Kidney (tissue), 14 donors: ENCODE results near the gene FAM174A. TPM values are rescaled to one million over a fixed set of nuclear protein-coding genes. Genes with fewer than 3 reads are reported as not detected.

Experiments
- DNase-seq, 5 donors: peaks; one replicate each; pipeline ENCODE4 v3.0.0-alpha.2; 2013 to 2020
- FAIRE-seq: peaks from 2 replicates; lab custom pipeline; 2012; peaks lifted over from hg19 to GRCh38; lab: Jason Lieb, UNC
- H3K27ac ChIP-seq, 2 donors: one replicate each; pipeline ENCODE4 v1.7.0; 2013; ENCODE audit warnings: low read depth in 2 of 2, low read length in 2 of 2, inconsistent platforms in 1 of 2
- H3K27me3 ChIP-seq: one replicate; pipeline ENCODE4 v1.7.1; 2013; ENCODE audit warnings: low read length, inconsistent platforms; ENCODE audit not compliant: control insufficient read depth, insufficient read depth
- H3K36me3 ChIP-seq, 3 donors: one replicate each; pipeline versions ENCODE4 v1.7.0 to v1.7.1; 2013; ENCODE audit warnings: low read length in 3 of 3, control low read depth in 1 of 3, inconsistent platforms in 1 of 3; ENCODE audit not compliant: insufficient read depth in 3 of 3, control insufficient read depth in 2 of 3
- H3K4me1 ChIP-seq, 3 donors: one replicate each; pipeline versions ENCODE4 v1.7.0 to v1.7.1; 2013; ENCODE audit warnings: low read length in 3 of 3, inconsistent platforms in 1 of 3, low read depth in 1 of 3; ENCODE audit not compliant: control insufficient read depth in 2 of 3, insufficient read depth in 2 of 3
- H3K4me3 ChIP-seq, 3 donors: one replicate each; pipeline versions ENCODE4 v1.7.0 to v1.8.1; 2013; ENCODE audit warnings: low read length in 3 of 3, control low read depth in 1 of 3, inconsistent platforms in 1 of 3
- H3K9ac ChIP-seq, 3 donors: one replicate each; pipeline versions ENCODE4 v1.7.0 to v1.7.1; 2013; ENCODE audit warnings: low read length in 3 of 3, control low read depth in 1 of 3, inconsistent platforms in 1 of 3
- H3K9me3 ChIP-seq, 3 donors: one replicate each; pipeline versions ENCODE4 v1.7.0 to v1.7.1; 2013; ENCODE audit warnings: low read length in 3 of 3, control low read depth in 1 of 3, inconsistent platforms in 1 of 3; ENCODE audit not compliant: control insufficient read depth in 2 of 3, insufficient read depth in 1 of 3
- CTCF ChIP-seq: IDR thresholded peaks from 3 replicates; pipeline ENCODE4 v1.5.1; 2012; ENCODE audit warnings: mild to moderate bottlenecking, moderate library complexity, borderline replicate concordance; ENCODE audit not compliant: insufficient read depth; ENCODE audit errors: extremely low read depth
- intact Hi-C: fragments of 100-400 bp; cut with DNase I; formaldehyde crosslinking; loops from one replicate; pipeline ENCODE4 v1.11.1; 2022
- polyA plus RNA-seq: library from polyadenylated mRNA; stranded (reverse); fragments of 350-450 nt; fragmentation: Illumina TruSeq; extraction: RNeasy Lipid Tissue Mini Kit (QIAGEN cat#74804); gene quantifications from one replicate; pipeline ENCODE4 v1.2.3, GENCODE V29; 2014; ENCODE audit warnings: low read depth, low replicate concordance; ENCODE audit not compliant: insufficient read depth
- total RNA-seq: library from RNA; stranded (reverse); fragmentation: NEBNext Ultra II Directional; extraction: Animal tissue kit (Norgen Biotek cat#: 25700); gene quantifications from one replicate; pipeline ENCODE4 v1.2.1, GENCODE V29; 2021
- donor health status: control.
- donor health status: control.
- donor health status: control.
- donor health status: control.
- donor health status: control.
- donor health status: DM: yes; HTN: yes; CAD: no.
- donor health status: Normal renal cell carcinoma (clear cell type).

FAM174A gene
- total and polyA plus RNA-seq, 2 donors from 2014 or later, result 21.1 to 29.5 TPM

DNA sequence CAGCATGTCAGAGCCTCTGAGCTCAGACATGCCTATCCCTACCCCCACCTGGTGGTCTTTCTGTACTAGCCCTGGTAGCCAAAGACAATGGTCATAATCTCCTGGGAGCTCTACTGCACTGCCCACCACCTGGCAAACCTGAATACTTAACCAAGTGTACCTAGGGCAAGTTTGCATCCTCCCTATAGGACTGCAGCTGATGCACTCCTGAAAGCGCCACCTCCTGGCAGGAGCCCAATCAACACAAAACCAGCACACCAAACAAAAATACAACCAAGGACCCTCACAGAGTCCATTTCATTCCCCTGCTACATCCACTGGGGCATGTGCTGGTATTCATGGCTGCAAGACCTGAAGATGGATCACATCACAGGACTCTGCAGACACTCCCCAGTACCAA, 14.8 kb upstream of the FAM174A start:
- no peak for TF ChIP-seq CTCF
- Histone ChIP-seq H3K27ac (no peak overlapping the region), H3K9ac (no peak overlapping the region), H3K9me3 (peaks cover 0 to 4% (median 0%) of the 10 kb centered on the region in 3 donors), H3K4me1 (no peaks in the 10 kb centered on the region), H3K4me3 (no peak overlapping the region), H3K36me3 (no peaks in the 10 kb centered on the region), H3K27me3 (no peaks in the 10 kb centered on the region)
- no peak for DNase-seq
- no peak for FAIRE-seq
- intact Hi-C loops, result no loop called here

- Histone ChIP-seq H3K4me1 (peaks cover 0 to 4% (median 2%) of the 10 kb centered on the region in 3 donors), H3K9me3 (no peaks in the 10 kb centered on the region), H3K9ac (no peak overlapping the region), H3K27ac (no peak overlapping the region), H3K4me3 (no peak overlapping the region), H3K27me3 (no peaks in the 10 kb centered on the region), H3K36me3 (no peaks in the 10 kb centered on the region)
- TF ChIP-seq CTCF, result no peak
- no peak for FAIRE-seq
- no peak for DNase-seq
- intact Hi-C loops, result no loop called here
Measured at GRCh38 chr5:100537946-100538345, 2.8 kb downstream of the FAM174A start.

DNA sequence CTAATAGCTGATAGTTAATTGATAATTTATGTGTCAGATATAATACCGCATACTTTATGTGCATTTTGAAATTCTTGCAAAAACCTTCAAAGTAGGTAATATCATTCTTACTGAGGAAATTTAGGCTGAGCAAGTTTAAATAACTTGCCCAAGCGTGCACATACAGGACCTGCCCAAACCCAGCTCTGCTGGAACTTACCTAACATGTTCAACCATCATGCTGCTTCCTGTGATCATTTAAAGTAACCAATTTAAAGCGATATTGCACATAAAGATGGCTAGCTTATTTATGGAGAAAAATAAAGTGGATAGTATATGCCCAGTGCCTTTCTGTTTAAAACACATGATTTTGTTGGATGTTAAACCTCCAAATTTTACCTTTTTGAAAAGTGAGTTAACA, 4.3 kb downstream of the FAM174A start:
- Histone ChIP-seq H3K27ac (no peak overlapping the region), H3K9me3 (no peaks in the 10 kb centered on the region), H3K9ac (no peak overlapping the region), H3K27me3 (no peaks in the 10 kb centered on the region), H3K4me1 (peaks cover 0 to 4% (median 2%) of the 10 kb centered on the region in 3 donors), H3K36me3 (no peaks in the 10 kb centered on the region), H3K4me3 (no peak overlapping the region)
- FAIRE-seq (no peak), DNase-seq (no peak)
- TF ChIP-seq CTCF, result no peak
- intact Hi-C loops, result no loop called here

- FAIRE-seq, result no peak
- Histone ChIP-seq H3K36me3 (no peaks in the 10 kb centered on the region), H3K27me3 (no peaks in the 10 kb centered on the region), H3K9me3 (no peaks in the 10 kb centered on the region), H3K4me3 (no peak overlapping the region), H3K27ac (no peak overlapping the region), H3K9ac (no peak overlapping the region), H3K4me1 (peaks cover 0 to 4% (median 2%) of the 10 kb centered on the region in 3 donors)
- no peak for TF ChIP-seq CTCF
- intact Hi-C loops, result no loop called here
- no peak for DNase-seq
Measured at GRCh38 chr5:100542086-100542485, 6.9 kb downstream of the FAM174A start.
